GM18951 (cell line): ENCODE data around the gene SAP25.

Experiments
- POLR2A ChIP-seq: IDR thresholded peaks from 4 replicates; pipeline ENCODE4 v1.6.1; 2011; ENCODE audit warnings: mild to moderate bottlenecking; ENCODE audit not compliant: insufficient read length, insufficient read depth; ENCODE audit errors: extremely low read depth
- in situ Hi-C: fragments of 300-500 bp; cut with MboI; formaldehyde crosslinking; loops from one replicate; pipeline ENCODE4 v1.12.0; 2022; ENCODE audit warnings: low sequenced_read_pairs, mixed read lengths, inconsistent platforms; ENCODE audit not compliant: unreplicated experiment

SAP25 gene

DNA sequence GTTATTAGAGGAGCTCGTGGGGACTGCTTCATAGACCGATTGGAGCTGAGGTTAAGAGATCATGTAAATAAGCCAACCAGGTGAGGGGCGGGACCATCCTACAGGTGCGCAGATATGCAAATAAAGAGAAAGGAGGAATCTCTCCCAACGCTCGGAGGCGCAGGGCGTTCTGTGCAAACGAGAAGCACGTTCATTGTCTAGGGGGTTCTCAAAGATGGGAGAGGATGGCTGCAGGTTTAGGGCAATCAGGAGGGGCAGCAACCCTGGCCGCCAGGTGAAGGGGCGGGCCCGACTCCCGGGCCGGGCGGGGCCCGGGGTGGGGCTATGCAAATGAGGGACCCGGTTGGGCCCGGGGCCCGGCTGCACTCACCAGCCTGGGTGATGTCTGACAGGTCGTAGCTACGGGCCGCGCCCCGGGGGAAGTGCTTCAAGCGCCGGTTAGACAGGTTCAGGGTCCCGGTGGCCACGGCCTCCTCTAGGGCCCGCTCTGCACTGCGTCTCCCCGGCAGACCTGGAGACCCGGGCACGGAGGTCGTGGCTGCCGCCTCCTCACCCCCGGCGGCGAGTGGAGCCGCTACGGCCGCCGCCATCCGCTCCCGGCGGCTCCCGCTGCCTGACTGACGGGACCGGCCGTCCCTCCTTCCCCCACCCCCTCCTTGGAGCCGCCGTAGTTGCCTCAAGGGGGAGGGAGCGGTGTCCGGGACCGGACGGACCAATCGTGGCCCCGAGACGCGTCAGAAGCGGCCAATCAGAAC is 12.0 kb upstream of the SAP25 start, which contains the start of gene LRCH4:
LRCH4 (minus strand) TSS at position 619 of the 755 bp plus-strand sequence; CDS start at position 590, 29 bp downstream.
- TF ChIP-seq POLR2A, result peak; percentile 97
- in situ Hi-C loops, result no loop called here

DNA sequence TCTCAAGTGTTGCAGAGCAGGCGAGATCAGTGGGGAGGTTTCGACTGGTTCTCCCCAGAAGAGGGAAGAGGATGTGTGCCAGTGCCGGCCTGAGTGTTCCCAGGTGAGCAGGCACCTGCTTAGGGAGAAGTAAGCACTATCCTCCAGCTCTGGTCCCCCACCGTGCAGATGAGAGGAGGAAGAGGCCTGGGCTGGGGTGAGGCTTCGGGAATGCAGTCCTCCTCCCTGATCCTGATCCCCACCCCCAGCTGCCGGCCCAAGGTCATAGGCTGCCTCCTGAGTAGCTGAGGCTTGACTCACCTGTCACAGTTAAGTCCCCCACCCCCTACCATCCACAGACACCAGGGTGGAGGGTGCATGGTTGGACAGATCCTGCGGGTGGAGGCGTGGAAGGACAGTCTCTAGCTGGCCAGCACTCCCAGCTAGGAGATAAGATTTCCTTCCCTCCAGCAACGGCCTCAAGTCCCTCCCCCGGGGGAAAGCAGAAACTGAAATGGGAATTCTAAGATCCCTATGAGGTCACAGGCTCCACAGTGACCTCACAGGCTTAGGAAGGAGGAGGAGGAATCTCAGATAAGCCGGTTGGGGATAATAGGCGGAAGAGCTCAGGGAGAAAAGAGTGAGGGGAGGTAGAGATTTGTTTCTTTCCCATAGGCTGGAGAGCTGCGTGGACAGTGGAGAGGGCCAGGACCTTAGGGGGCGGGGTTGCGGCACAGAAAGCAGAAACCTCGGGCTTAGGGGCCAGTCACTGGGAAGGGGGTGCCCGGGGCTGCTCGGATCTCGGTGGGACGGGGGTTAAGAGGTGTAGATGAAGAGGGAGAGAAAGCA is 11.2 kb upstream of the SAP25 start:
- no peak for TF ChIP-seq POLR2A
- in situ Hi-C loops, result no loop called here

DNA sequence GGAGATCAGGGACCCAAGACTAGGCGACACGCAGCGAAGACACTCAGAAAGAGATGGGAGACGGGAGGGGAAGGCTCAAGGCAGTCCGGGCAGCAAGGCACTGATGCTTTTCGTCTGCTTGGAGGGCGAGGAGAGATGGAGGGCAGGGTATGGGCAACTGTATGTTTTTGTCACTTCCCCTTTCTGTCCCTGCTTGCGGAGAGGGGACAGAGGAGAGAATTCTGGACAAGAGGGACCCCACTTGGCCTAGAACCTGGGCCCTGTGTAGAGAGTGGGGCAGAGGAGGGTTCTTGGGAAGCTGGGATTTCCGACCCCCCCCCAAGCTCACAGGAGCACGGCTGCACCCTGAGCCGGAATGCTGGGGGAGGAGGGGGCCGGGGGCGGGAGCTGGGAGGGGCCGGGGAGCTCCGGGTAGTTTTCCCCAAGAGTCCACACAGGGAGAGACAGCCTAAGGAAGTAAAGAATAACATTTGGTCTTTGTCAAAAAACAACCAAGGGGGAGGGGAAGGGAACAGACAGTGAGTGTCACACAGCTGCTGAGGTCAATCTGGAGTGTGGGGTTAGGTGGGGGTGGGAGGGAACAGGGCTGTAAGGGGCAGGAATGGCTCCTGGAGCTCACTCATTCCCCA is 10.5 kb upstream of the SAP25 start:
- no peak for TF ChIP-seq POLR2A
- in situ Hi-C loops, result no loop called here

DNA sequence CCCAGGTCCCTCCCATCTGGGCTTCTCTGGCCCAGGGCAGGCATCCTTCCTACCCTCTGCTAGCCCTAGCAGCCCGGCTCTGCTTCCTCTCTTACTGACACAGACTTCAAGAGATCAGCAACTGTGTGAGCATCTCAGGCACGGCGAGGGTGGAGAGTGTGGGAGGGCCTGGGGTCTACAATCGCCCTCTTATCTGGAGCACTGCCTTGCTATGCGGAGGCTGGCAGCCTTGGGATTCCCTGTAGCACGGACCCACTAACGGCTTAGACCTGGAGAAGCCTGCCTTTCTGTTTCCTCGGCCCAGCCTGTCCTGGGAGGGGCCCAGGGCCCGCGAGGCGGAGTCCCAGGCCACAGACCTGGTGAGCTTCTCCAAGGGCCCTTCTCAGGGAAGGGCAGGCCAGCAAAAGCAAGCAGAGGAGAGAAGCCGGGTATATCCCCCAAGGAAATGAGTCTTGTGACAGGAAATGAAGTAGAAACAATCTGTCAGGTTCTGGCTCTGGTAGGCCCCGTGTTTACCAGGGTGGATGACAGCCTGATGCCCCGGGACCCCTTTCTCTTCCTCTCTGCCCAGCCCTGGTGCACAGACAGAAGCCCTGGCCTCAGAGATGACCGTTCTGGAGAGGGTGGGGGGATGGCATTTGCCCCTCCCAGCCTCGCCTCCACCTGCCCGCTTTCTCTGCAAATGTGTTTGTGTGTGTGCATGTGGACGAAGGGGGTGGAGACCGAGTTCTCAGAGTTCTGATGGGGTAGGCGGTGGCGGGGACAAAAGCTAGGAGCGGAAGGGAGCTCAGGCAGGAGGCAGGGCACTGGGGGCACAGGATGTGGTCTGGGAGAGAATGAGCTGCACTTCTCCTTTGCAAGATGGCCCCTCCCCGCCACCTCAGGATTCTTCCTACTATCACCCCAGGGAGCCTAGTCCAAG is 9.7 kb upstream of the SAP25 start:
- in situ Hi-C loops, result no loop called here
- TF ChIP-seq POLR2A, result peak; percentile 48

DNA sequence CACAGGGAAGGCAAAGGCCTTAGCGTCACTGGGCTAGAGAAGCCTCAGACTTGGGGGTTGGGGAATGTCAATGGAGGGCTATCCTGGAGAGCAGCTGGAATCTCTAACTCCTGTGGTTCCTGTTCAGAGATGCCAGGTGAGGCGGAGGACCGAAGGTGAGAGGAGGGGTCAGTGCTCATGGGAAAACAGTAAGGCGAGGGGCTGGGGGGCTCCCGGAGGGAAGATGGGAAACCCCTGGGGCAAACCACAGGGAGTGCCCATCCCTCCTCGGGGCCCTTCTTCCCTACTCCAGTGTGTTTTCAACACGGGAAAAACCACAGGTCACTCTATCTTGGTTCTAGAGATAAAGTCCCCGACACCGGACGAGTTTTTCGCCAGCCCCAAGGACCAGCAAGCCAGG is 8.9 kb upstream of the SAP25 start:
- TF ChIP-seq POLR2A, result no peak
- in situ Hi-C loops, result no loop called here

DNA sequence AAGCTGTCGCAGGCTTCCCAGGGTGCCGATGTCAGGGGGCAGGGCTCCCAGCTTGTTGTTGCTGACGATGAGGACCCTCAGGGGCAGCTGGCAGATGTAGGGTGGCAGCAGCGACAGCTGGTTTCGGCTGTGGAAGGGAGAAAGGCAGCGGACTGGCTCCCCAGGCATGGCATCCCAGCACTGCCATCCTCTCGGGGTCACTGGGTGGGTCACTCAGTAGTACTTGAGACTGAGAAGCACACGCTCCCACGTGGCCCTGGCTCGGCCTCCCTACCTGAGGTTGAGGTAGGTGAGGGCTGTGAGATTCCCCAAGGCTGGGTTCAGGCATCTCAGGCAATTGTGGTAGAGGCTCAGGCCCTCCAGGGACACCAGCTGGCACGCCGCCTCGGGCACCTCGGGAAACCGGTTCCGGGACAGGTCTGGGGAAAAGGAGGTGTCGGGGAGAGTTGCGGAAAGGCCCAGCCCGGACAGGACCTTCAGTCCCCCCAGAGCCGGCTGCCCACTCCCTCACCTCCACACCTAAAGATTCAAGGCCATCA is 8.4 kb upstream of the SAP25 start:
- TF ChIP-seq POLR2A, result no peak
- in situ Hi-C loops, result no loop called here

DNA sequence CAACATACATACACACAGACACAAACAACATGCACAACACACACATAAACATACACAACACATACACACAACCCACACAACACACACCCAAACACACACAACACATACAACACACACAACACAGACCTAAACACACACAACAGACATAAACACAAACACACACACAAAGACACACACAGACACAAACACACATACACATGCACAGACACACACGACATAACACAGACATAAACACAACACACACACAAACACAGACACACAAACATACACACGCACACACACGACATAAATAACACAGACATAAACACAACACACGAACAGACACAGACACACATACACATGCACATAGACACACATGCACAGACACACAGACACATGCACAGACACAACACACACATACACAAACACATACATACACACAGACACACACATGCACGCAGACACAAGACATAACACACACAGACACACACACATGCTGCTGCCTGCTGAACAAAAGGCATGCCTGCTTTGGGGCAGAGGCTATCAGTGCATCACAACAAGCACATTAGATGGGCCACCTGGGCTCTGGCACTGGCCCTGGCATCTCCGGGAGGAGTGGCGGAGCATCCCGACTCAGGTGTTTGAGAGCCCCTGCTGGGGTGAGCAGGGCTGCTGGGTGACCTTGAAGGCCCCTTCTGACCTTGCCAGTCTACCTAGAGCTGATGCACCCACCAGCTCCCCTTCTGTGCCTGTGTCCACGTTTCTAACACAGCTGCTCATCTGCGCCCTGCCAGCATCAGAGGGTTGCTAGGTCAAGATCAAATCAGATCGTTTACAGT is 7.0 kb upstream of the SAP25 start:
- no peak for TF ChIP-seq POLR2A
- in situ Hi-C loops, result no loop called here

DNA sequence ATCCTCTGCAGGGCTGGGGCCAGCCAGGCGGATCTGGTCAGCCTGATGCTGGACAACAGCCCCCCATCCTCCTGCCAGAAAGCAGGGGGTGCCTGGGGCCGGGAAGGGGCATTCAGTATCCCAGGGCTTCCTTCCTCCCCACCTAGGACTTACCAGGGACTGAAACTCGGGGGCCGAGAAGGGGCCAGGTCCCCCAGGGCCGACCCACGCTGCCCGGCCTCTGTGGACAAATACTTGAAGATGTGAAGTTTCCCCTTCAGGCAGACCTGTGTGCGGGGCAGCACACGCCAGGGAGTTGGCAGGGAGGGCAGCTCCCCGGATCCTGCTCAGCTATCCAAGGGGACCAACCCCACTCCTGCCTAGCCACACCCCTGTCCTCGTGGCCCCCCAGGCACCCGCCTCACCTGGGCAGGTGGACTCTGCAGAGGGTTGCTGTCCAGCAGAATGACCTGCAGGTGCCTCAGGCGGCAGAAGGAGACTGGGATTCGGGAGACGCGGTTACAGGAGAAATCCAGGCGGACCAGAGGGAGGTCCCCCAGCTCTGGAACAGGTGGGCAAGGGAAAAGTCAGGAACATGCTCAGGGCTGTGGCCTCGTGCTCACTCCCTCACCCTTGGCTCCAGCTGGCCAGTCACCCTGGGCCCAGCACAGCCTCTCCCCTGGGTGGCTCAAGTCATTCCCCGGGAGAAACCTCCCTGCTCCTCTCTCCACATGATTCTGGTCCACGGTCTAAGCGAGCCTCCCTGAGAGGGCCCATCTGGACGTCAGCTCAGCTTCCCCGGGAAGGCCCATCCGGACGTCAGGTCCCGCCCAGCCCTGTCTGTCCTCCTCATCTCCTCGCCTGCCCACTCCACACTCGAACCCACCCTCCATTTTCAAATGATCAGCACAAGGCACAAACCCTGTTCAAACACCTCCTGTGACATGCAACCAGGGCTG is 4.8 kb upstream of the SAP25 start:
- in situ Hi-C loops, result no loop called here

DNA sequence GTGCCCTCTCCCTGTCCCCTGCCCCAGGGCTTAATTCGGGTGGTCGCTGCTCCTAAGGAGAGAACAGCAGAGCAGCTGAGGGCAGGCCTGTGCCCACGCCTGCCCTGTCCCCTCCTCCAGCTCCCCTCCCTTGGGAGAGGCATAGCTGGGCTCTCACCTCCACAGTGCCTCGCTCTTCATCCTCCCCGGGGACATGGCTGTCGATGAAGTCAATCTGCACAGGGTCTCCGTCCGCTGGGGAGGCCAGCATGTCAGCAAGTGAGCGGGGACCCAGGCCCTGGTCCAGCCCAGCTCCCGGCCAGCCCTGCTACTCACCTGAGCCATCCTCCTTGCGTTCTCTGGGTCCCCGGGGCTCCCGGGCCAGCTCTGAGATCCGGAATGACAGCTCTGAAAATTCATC is 3.8 kb upstream of the SAP25 start:
- no peak for TF ChIP-seq POLR2A
- in situ Hi-C loops, result no loop called here

More for the DNA sequence above, 4.8 kb upstream of the SAP25 start:
- TF ChIP-seq POLR2A, result no peak

DNA sequence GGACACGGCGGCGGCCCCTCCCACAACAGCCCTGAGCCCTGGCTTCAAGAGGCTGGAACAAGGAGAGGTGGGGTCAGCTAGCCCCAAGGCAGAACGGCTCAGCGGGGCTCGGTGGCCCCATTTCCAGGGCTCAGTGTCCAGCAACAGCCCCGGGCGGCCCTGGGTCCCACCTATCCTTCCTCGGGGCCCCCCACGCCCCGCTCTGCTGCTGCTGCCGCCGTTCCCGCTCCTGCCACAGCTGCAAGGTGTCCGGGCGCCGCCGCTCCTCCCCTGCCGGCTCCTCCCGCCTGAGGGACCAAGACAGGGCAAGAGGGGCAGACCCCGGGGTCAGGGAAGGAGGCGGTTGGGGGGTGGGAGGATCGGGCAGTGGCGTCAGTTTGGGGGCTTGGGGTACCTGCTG is 3.4 kb upstream of the SAP25 start:
- no peak for TF ChIP-seq POLR2A
- in situ Hi-C loops, result no loop called here

DNA sequence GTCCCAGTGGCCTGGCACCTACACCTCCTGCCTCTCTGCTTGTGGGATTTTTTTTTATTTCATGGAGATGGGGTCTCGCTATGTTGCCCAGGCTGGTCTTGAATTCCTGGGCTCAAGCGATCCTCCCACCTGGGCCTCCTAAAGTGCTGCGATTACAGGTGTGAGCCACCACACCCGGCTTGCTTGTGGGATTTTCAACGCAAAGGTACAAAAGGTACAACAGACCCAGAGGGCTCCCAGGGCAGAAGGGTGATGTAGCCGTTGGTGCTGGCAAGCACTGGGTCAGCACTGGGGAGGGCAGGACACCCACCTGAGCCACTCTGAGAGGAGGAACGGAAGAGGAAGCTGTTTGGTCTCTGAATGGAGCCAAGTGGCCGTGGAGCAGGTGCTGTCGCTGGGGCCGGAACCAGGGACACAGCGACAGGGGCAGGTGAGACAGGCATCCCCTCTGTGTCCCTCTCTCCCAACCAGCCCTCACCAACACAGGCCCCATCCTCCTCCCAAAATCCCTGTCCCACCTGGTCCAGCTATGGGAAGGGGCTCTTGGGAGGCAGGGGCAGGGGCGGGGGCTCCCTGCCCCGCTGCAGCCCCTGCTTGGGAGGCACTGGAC is 2.8 kb upstream of the SAP25 start:
- in situ Hi-C loops, result no loop called here

More for the DNA sequence above, 2.8 kb upstream of the SAP25 start:
- TF ChIP-seq POLR2A, result no peak
